Measurements from ENCODE around the gene DDX28. TPM values are rescaled to one million over a fixed set of nuclear protein-coding genes. Genes with fewer than 3 reads are reported as not detected.

The DDX28 gene
- total and polyA plus RNA-seq, 7 donors, result 10.0 to 20.2 (median 12.6) TPM

DNA sequence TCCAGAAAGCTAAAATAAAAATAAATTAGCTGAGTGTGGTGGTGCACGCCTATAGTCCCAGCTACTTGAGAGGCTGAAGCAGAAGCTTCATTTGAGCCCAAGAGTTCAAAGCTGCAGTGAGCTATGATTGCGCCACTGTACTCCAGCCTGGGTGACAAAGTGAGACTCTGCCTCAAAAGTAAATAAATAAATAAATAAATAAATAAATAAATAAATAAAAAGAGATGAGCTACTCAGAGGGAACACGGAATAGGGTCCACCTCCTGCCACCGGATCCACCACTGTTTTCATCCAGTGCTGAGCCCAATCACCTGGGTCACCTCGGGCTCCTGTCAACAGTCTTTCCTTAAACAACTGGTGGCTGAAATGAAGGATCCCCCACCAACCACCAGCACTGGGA lies 36.1 kb downstream of the DDX28 start:
- H3K4me1 ChIP-seq, result peaks cover 74% of the 10 kb centered on the region
- H3K27me3 ChIP-seq (ENCODE audit: insufficient read depth in 3 of 3, low read length in 2 of 3), result no peaks in the 10 kb centered on the region
- ATAC-seq (peak; percentile 3 to 7 (median 6)), DNase-seq (no peak)
- intact Hi-C loops (cut with DNase I), result loop anchor here in 1 of 2 donors (2.0 kb wide), 1 partner anchor 20 kb away; no protein-coding TSS in a partner anchor
- H3K9me3 ChIP-seq, result no peaks in the 10 kb centered on the region
- H3K36me3 ChIP-seq (ENCODE audit: insufficient read depth in 1 of 2, low read depth in 1 of 2), result peaks cover 0 to 8% of the 10 kb centered on the region in 2 donors
- peak overlapping the region; percentile 97 for H3K27ac ChIP-seq
- H3K4me3 ChIP-seq, result peak overlapping the region; percentile 70
- TF ChIP-seq, protein P1, sequence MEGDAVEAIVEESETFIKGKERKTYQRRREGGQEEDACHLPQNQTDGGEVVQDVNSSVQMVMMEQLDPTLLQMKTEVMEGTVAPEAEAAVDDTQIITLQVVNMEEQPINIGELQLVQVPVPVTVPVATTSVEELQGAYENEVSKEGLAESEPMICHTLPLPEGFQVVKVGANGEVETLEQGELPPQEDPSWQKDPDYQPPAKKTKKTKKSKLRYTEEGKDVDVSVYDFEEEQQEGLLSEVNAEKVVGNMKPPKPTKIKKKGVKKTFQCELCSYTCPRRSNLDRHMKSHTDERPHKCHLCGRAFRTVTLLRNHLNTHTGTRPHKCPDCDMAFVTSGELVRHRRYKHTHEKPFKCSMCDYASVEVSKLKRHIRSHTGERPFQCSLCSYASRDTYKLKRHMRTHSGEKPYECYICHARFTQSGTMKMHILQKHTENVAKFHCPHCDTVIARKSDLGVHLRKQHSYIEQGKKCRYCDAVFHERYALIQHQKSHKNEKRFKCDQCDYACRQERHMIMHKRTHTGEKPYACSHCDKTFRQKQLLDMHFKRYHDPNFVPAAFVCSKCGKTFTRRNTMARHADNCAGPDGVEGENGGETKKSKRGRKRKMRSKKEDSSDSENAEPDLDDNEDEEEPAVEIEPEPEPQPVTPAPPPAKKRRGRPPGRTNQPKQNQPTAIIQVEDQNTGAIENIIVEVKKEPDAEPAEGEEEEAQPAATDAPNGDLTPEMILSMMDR (IDR thresholded peaks at IDR 0.05), result no peak
- WGBS, 3 donors, result 50 to 59% (median 53%) methylated on average over 5 of the region's 5 CpGs

DNA sequence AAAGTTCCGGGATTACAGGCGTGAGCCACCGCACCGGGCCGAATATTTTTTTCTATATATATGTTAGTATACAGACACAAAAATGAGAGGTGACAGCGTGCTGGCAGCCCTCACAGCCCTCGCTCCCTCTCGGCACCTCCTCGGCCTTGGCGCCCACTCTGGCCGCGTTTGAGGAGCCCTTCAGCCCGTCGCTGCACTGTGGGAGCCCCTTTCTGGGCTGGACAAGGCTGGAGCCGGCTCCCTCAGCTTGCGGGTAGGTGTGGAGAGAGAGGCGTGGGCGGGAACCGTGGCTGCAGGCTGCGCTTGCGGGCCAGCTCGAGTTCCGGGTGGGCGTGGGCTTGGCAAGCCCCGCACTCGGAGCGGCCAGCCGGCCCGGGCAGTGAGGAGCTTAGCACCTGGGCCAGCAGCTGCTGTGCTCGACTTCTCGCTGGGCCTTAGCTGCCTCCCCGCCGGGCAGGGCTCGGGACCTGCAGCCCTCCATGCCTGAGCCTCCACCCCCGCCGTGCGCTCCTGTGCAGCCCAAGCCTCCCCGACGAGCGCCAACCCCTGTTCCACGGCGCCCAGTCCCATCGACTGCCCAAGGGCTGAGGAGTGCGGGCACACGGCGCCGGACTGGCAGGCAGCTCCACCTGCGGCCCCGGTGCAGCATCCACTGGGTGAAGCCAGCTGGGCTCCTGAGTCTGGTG lies 40.9 kb downstream of the DDX28 start:
- H3K4me3 ChIP-seq, result no peak overlapping the region
- no peak for ATAC-seq

DNA sequence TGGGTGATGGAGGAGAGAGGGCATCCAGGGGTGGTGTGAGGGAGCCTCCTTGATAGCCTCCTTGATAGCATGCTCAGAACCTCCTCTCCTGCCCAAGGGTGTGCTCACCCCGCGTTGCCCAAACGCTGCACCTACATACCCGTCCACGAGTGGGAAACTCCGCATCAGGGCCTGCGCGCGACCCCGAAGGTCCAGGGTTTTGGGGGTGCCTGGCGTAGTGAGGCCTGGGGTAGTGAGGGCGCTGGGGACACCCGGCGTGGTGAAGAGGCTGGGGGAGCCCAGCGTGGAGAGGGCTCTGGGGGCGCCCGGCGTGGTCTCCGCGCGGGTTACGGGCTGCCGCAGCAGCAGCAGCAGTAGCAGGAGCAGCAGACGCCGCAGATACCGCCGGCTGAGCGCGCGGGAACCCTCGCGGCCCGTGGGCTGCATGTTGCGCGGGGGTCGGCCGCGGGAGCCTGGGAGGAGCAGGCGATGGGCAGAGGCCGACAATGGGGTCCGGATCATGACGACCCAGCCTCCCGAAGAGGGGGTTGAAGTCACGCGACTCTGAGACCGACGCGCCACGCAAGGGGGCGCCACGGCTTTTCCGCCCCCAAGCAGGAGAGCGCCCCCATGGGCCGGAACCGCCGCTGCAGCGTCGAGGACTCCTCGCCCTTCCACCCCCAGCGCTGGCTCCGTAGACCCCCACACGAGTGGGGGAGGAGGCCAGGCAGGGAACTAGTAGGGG lies 42.9 kb downstream of the DDX28 start, which contains the start of gene DPEP3:
TSS of gene DPEP3 (minus strand) at position 545 of the 724 bp plus-strand sequence. CDS start at position 426, 119 bp downstream.
- H3K27me3 ChIP-seq (ENCODE audit: insufficient read depth in 3 of 3, low read length in 2 of 3), result no peaks in the 10 kb centered on the region
- DNase-seq (no peak), ATAC-seq (peak in 2 of 4 donors; percentile 18 to 21)
- H3K27ac ChIP-seq, result no peak within 1 kb of the TSS
- H3K36me3 ChIP-seq (ENCODE audit: insufficient read depth in 1 of 2, low read depth in 1 of 2), result no peaks in the 10 kb centered on the region
- H3K4me3 ChIP-seq, result no peak within 1 kb of the TSS
- WGBS, 3 donors, result 66 to 73% (median 66%) methylated on average over 48 to 62 of the region's 62 CpGs
- no peaks in the 10 kb centered on the region for H3K9me3 ChIP-seq
- intact Hi-C loops (cut with DNase I), result no loop called here
- TF ChIP-seq, protein P1 (IDR thresholded peaks at IDR 0.05), result no peak
- peaks cover 19% of the 10 kb centered on the region for H3K4me1 ChIP-seq

More for the DNA sequence above, 40.9 kb downstream of the DDX28 start:
- peaks cover 34% of the 10 kb centered on the region for H3K4me1 ChIP-seq
- no peak overlapping the region for H3K27ac ChIP-seq
- no peaks in the 10 kb centered on the region for H3K27me3 ChIP-seq (ENCODE audit: insufficient read depth in 3 of 3, low read length in 2 of 3)
- H3K9me3 ChIP-seq, result no peaks in the 10 kb centered on the region
- H3K36me3 ChIP-seq (ENCODE audit: insufficient read depth in 1 of 2, low read depth in 1 of 2), result no peaks in the 10 kb centered on the region
- intact Hi-C loops (cut with DNase I), result no loop called here
- TF ChIP-seq, protein P1 (IDR thresholded peaks at IDR 0.05), result no peak
- WGBS, 3 donors, result 72 to 83% (median 81%) methylated on average over 49 of the region's 49 CpGs
- DNase-seq, result no peak

DNA sequence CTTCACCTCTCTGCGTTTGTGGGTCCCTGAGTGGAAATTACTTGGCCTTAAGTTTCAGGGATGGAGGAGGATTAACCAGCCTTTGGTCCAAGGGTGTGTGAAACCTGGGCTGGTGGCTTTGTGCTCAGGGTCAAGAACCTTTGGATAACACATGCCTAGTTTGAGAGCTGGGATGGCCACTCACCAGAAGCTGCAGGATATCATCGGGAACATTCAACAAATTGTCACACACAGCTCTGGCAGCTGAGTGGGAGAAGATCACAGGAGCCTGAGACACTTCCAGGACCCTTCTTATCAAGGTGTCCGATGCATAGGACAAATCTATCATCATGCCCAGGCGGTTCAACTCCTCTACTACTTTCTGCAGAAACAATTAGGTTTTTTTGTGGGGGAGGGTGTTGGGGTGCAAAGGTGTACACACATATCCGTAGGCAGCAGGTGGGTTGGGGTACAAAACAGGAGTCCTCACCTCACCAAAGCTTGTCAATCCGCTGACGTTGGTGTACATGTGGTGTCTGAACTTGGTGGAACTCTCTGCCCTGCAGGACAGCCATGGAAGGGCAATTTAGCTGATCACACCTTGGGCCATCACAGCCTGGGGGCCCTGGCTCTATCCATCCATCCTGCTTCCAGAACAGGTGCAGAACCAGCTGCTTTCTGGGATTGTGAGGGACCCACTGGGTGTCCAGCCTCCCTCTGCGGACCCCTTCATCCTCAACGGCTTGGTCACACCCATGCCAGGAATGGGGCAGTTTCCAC lies 45.4 kb downstream of the DDX28 start:
- no peaks in the 10 kb centered on the region for H3K9me3 ChIP-seq
- H3K4me1 ChIP-seq, result no peaks in the 10 kb centered on the region
- no peaks in the 10 kb centered on the region for H3K27me3 ChIP-seq (ENCODE audit: insufficient read depth in 3 of 3, low read length in 2 of 3)
- ATAC-seq, result no peak
- no peaks in the 10 kb centered on the region for H3K36me3 ChIP-seq (ENCODE audit: insufficient read depth in 1 of 2, low read depth in 1 of 2)
- WGBS, 3 donors, result 86 to 91% (median 87%) methylated on average over 9 of the region's 9 CpGs
- DNase-seq, result no peak
- TF ChIP-seq, protein P1 (IDR thresholded peaks at IDR 0.05), result no peak
- no peak overlapping the region for H3K4me3 ChIP-seq
- H3K27ac ChIP-seq, result no peak overlapping the region
- intact Hi-C loops (cut with DNase I), result no loop called here
